HG02759 (cell line): ENCODE measurements around the gene MAPK8IP1.

ENCODE experiments used
- ATAC-seq: cut with Tn5 transposase; IDR thresholded peaks from one replicate; pipeline ENCODE4 v1.9.1; 2021; ENCODE audit warnings: mild to moderate bottlenecking, moderate library complexity; ENCODE audit not compliant: unreplicated experiment

MAPK8IP1 gene

GRCh38 chr11:45936511-45937054 lies 51.1 kb downstream of the MAPK8IP1 start:
- ATAC-seq: no peak

DNA sequence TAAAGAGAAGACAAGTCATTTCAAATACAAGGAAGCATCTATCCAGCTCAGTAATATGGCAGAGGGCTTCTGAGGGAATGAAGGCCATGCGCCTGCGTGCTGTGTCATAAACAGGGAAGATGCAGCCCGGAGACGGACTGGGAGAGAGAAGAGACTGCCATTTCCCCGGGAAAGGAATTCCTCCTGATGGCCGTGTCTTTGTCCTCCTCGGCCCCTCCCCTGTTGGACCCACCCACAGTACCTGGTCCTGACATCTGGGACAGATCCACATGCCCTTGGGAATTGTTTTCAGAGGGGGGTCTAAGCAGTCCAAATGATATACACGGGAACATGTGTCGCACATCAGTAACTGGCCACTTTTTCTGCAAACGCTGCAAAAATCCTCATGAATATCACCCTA lies 52.5 kb downstream of the MAPK8IP1 start:
- ATAC-seq: no peak

DNA sequence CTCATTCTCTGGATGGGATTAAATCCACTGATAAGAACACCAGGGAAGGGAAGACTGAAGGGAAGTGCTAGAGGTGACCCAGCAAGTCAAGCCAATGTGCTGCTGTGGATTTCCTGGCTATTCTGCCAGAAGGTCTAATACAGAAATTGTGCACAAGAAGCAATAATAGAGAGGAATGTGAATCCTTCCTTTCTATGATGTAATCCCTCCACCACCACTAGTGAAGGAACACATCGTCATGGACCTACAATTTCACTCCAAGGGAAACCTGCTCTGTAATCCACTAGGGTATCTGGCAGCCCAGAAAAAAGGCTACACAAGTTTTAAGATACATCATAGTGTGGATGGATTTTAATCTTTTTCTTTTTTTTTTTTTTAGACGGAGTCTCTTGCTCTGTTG lies 54.4 kb downstream of the MAPK8IP1 start:
- ATAC-seq: no peak

DNA sequence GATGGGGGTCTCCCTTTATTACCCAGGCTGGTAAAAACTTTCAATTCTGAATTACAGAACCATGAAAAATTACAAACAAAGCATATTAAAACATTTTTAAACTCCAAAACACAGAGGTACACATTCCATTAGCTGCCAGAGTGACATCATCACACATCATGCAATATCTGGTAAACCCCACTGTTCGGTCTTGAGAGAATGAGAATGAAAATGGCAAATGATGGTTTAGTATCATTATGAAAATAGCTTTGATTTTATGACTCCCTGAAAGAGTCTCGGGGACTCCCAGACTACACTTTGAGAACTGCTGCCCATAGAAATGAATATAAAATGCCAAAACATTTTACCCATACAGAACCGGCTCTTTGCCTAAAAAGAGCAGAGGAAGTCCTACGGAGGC lies 55.8 kb downstream of the MAPK8IP1 start:
- ATAC-seq: no peak

- no peak for ATAC-seq
Observed at GRCh38 chr11:45942381-45942780, 56.9 kb downstream of the MAPK8IP1 start.

DNA sequence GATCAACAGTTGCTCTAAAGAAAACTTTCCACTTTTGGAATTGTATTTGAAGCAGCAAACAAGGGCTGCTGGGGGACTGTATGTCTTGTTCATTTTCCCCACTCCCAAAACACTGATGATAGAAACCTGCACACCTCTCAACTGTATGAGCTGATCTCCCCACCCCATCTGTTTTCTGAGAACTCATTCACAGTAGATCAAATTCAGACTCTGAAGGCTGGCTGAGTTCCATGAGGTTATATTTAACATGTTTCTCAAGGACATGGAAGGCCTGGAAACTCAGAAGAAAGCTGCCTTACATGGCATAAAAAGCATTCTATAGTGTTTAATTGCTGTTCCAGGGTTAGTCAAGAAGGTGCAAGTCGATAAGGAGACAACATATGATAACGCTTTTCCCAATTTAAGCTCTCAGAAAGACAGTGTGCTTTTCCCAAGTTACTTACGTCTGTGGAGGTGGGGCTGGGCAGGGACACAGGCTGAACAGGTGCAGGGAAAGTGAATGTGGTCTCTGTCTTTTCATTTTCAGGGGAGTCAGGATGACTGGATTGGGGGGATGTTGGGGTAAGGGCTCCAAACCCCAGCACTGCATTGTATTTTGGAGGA lies 60.0 kb downstream of the MAPK8IP1 start:
- no peak for ATAC-seq

GRCh38 chr11:45947885-45948284 lies 62.4 kb downstream of the MAPK8IP1 start:
- no peak for ATAC-seq

GRCh38 chr11:45948356-45948755 lies 62.9 kb downstream of the MAPK8IP1 start:
- no peak for ATAC-seq

DNA sequence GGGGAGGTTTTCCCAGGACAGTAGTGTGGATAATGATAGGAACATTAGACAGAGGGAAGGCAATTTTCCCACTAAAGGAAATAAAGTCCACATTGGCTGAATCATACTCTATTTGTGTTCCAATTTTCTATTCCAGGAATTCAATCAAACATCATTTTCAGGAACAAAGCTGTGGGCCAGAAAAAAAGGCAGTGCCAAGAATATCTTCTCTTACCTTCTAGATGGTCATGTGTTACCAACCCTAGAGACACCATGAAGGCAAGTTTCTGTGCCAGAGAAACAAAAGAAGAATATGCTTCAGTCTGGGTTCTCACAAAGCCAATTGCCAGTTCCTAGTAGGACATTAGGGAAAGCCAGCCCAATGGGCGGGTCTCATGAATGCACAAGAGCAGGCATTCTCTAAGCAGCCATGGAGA lies 64.5 kb downstream of the MAPK8IP1 start:
- ATAC-seq: no peak
